CD4-positive, alpha-beta T cell treated with Interleukin-15 for 4 hours (primary cell): ENCODE data around the gene APBA2.

Experiments used
- DNase-seq: peaks from one replicate; pipeline ENCODE4 v3.0.0-alpha.2; 2020; ENCODE audit warnings: low spot score

APBA2 gene

GRCh38 chr15:28957606-28958498, 72.1 kb downstream of the APBA2 start:
- no peak for DNase-seq

- DNase-seq, result no peak
Measured at GRCh38 chr15:28959326-28959725, 73.6 kb downstream of the APBA2 start.

GRCh38 chr15:28960979-28961378, 75.2 kb downstream of the APBA2 start:
- no peak for DNase-seq

- no peak for DNase-seq
Measured at GRCh38 chr15:28961391-28961790, 75.6 kb downstream of the APBA2 start.

- DNase-seq, result no peak
Measured at GRCh38 chr15:28962851-28963710, 77.3 kb downstream of the APBA2 start.

GRCh38 chr15:28963711-28964081, 77.9 kb downstream of the APBA2 start:
- no peak for DNase-seq

GRCh38 chr15:28964098-28964497, 78.3 kb downstream of the APBA2 start:
- no peak for DNase-seq

GRCh38 chr15:28967066-28967465, 81.3 kb downstream of the APBA2 start:
- DNase-seq, result no peak

GRCh38 chr15:28967990-28968389, 82.2 kb downstream of the APBA2 start:
- DNase-seq, result no peak

- DNase-seq, result no peak
Measured at GRCh38 chr15:28969511-28970085, 83.8 kb downstream of the APBA2 start.

- DNase-seq, result peak; percentile 26
Measured at GRCh38 chr15:28974142-28974541, 88.4 kb downstream of the APBA2 start.

GRCh38 chr15:28975766-28976179, 90.0 kb downstream of the APBA2 start:
- DNase-seq, result peak; percentile 69

- no peak for DNase-seq
Measured at GRCh38 chr15:28977377-28978010, 91.7 kb downstream of the APBA2 start.

- no peak for DNase-seq
Measured at GRCh38 chr15:28978011-28978378, 92.2 kb downstream of the APBA2 start.

GRCh38 chr15:28978661-28979060, 92.9 kb downstream of the APBA2 start:
- DNase-seq, result no peak

GRCh38 chr15:28979208-28979841, 93.6 kb downstream of the APBA2 start:
- no peak for DNase-seq

GRCh38 chr15:28980709-28981350, 95.1 kb downstream of the APBA2 start:
- no peak for DNase-seq

- DNase-seq, result no peak
Measured at GRCh38 chr15:28981351-28981720, 95.6 kb downstream of the APBA2 start.

GRCh38 chr15:28981921-28982320, 96.1 kb downstream of the APBA2 start:
- DNase-seq, result no peak

GRCh38 chr15:28982886-28983285, 97.1 kb downstream of the APBA2 start:
- DNase-seq, result no peak
